HepG2 (cell line): Measurements from ENCODE around the gene SND1. TPM values are rescaled to one million over a fixed set of nuclear protein-coding genes. Genes with fewer than 3 reads are reported as not detected.
A peak's percentile ranks its signal among the peaks of the same experiment; 100 is the strongest.

Source experiments
- ATAC-seq: fragments of 200-7000 bp; cut with Tn5 transposase; 3 replicates; pipeline ENCODE4 v1.9.1; 2020; ENCODE audit warnings: mild to moderate bottlenecking, moderate library complexity
- BruUV-seq: library from RNA; stranded (reverse); fragments of 400-500 nt; replicated peaks from 2 replicates; lab custom pipeline; 2021; lab: Mats Ljungman, UMichigan
- CTCF ChIA-PET: fragments of 300-600 bp; formaldehyde crosslinking; extraction: SDS; loops from one replicate; lab custom pipeline; 2021; ENCODE audit warnings: low total read pairs, inconsistent platforms, low intra/inter-chr PET ratio; lab: Yijun Ruan, JAX
- POLR2A ChIA-PET: fragments of 350-600 bp; sonication (Branson Sonifier 250); formaldehyde crosslinking; loops from one replicate; lab custom pipeline; 2020; ENCODE audit warnings: antibody characterized with exemption, inconsistent platforms; lab: Yijun Ruan, JAX
- DNase-seq: peaks from one replicate; pipeline ENCODE4 v3.0.0-alpha.2; 2015; ENCODE audit warnings: low spot score
- FAIRE-seq: peaks from 3 replicates; lab custom pipeline; 2011; peaks lifted over from hg19 to GRCh38; lab: Jason Lieb, UNC
- H2AFZ ChIP-seq: one replicate; pipeline ENCODE4 v1.6.1; 2011; ENCODE audit warnings: low read length, inconsistent platforms
- H3K27ac ChIP-seq: fragments of 300-600 bp; 3 replicates; pipeline ENCODE4 v1.8.0; 2011; ENCODE audit warnings: mixed run types, mild to moderate bottlenecking, mixed read lengths, low read length, inconsistent platforms; ENCODE audit not compliant: insufficient read depth; ENCODE audit errors: extremely low read length
- H3K27me3 ChIP-seq, 2 experiments: fragments of 200-600 bp in 1 of 2; 2 replicates in 1 of 2; 3 replicates in 1 of 2; pipeline versions ENCODE4 v1.6.0 to v1.8.0; 2011; ENCODE audit warnings: low read length in 2 of 2, mild to moderate bottlenecking in 2 of 2, moderate library complexity in 2 of 2, inconsistent platforms in 1 of 2; ENCODE audit not compliant: insufficient read depth in 2 of 2, control insufficient read depth in 1 of 2
- H3K36me3 ChIP-seq, 2 experiments: fragments of 200-600 bp in 1 of 2; replicated peaks in 1 of 2; 2 replicates in 1 of 2; 3 replicates in 1 of 2; pipeline versions ENCODE4 v1.5.1 to v1.8.0; 2011; ENCODE audit warnings: low read length in 2 of 2, inconsistent platforms in 1 of 2; ENCODE audit not compliant: insufficient read depth in 2 of 2, control insufficient read depth in 1 of 2
- H3K4me1 ChIP-seq: 2 replicates; pipeline ENCODE4 v1.5.1; 2012; ENCODE audit warnings: low read length, inconsistent platforms; ENCODE audit not compliant: insufficient read depth
- H3K4me2 ChIP-seq: 2 replicates; pipeline ENCODE4 v1.6.0; 2011; ENCODE audit warnings: low read depth, low read length, inconsistent platforms
- H3K4me3 ChIP-seq, 3 experiments: fragments of 200-600 bp in 1 of 3; sonication (generic), shearing (Covaris generic) in 1 of 3; replicated peaks in 1 of 3; 2 replicates each; pipeline ENCODE4 v1.5.1; 2011 to 2016; ENCODE audit warnings: low read length in 3 of 3, inconsistent platforms in 2 of 3, low read depth in 2 of 3, mild to moderate bottlenecking in 2 of 3, control low read depth in 1 of 3, mixed read lengths in 1 of 3; ENCODE audit not compliant: insufficient read depth in 1 of 3
- H3K79me2 ChIP-seq: one replicate; pipeline ENCODE4 v1.6.1; 2011; ENCODE audit warnings: low read length, inconsistent platforms; ENCODE audit not compliant: insufficient read depth
- H3K9ac ChIP-seq: 2 replicates; pipeline ENCODE4 v1.6.0; 2011; ENCODE audit warnings: mild to moderate bottlenecking, low read depth, low read length, inconsistent platforms; ENCODE audit not compliant: insufficient read depth
- H3K9me3 ChIP-seq: 2 replicates; pipeline ENCODE4 v1.5.1; 2012; ENCODE audit warnings: mild to moderate bottlenecking, low read length
- H4K20me1 ChIP-seq: 2 replicates; pipeline ENCODE4 v1.6.0; 2011; ENCODE audit warnings: inconsistent platforms, mild to moderate bottlenecking, low read length, moderate library complexity; ENCODE audit not compliant: insufficient read depth
- CREM ChIP-seq, 2 experiments: sonication (generic) in 1 of 2; formaldehyde crosslinking in 1 of 2; IDR thresholded peaks; 2 replicates each; pipeline versions ENCODE4 v1.4.0 to v1.6.1; 2016 to 2020; ENCODE audit warnings: antibody characterized with exemption in 1 of 2, mild to moderate bottlenecking in 1 of 2, missing genetic modification reagents in 1 of 2
- DRAP1 ChIP-seq: IDR thresholded peaks from 2 replicates; pipeline ENCODE4 v1.6.1; 2016; ENCODE audit warnings: missing genetic modification reagents, missing compliant biosample characterization
- E2F2 ChIP-seq: sonication (generic); formaldehyde crosslinking; IDR thresholded peaks from 2 replicates; pipeline ENCODE4 v1.4.0; 2020; ENCODE audit warnings: missing genetic modification reagents, borderline replicate concordance
- GTF3A ChIP-seq: sonication (generic); formaldehyde crosslinking; conservative IDR thresholded peaks from 2 replicates; pipeline ENCODE4 v1.4.0; 2020; ENCODE audit warnings: mild to moderate bottlenecking, missing genetic modification reagents
- HNRNPK ChIP-seq: fragments of 200-400 bp; formaldehyde crosslinking; IDR thresholded peaks from 2 replicates; pipeline ENCODE4 v1.6.1; 2018; ENCODE audit warnings: low read length, low read depth, moderate library complexity, mild to moderate bottlenecking; ENCODE audit not compliant: poor library complexity, severe bottlenecking
- NFE2 ChIP-seq: sonication (generic); formaldehyde crosslinking; IDR thresholded peaks from 2 replicates; pipeline ENCODE4 v1.4.0; 2020; ENCODE audit warnings: missing genetic modification reagents
- NR3C1 ChIP-seq: sonication (generic); formaldehyde crosslinking; IDR thresholded peaks from 2 replicates; pipeline ENCODE4 v1.4.0; 2020; ENCODE audit warnings: missing genetic modification reagents
- PCBP2 ChIP-seq: fragments of 200-400 bp; formaldehyde crosslinking; optimal IDR thresholded peaks from 2 replicates; pipeline ENCODE3; 2018; ENCODE audit warnings: low read length, low read depth; ENCODE audit not compliant: poor library complexity, severe bottlenecking
- WIZ ChIP-seq: sonication (generic); formaldehyde crosslinking; IDR thresholded peaks from 2 replicates; pipeline ENCODE4 v1.5.1; 2020; ENCODE audit warnings: mild to moderate bottlenecking, missing genetic modification reagents
- ZBTB33 ChIP-seq: sonication (generic); formaldehyde crosslinking; IDR thresholded peaks from 2 replicates; pipeline ENCODE4 v1.4.0; 2020; ENCODE audit warnings: missing genetic modification reagents
- ZNF343 ChIP-seq: sonication (generic); formaldehyde crosslinking; IDR thresholded peaks from 2 replicates; pipeline ENCODE4 v1.4.0; 2020; ENCODE audit warnings: mild to moderate bottlenecking, missing genetic modification reagents
- ZNF660 ChIP-seq: sonication (generic); formaldehyde crosslinking; IDR thresholded peaks from 2 replicates; pipeline ENCODE4 v1.5.1; 2020; ENCODE audit warnings: mild to moderate bottlenecking, low read depth, missing genetic modification reagents, borderline replicate concordance
- ZNF691 ChIP-seq: sonication (generic); formaldehyde crosslinking; IDR thresholded peaks from 2 replicates; pipeline ENCODE4 v1.4.0; 2020; ENCODE audit warnings: missing genetic modification reagents, low read depth, mild to moderate bottlenecking, borderline replicate concordance
- WGBS: methylation state at CpG from one replicate; pipeline ENCODE4 v1.1.6; 2017; ENCODE audit warnings: low lambda C conversion rate; 5-methylcytosine and 5-hydroxymethylcytosine counted together
- in situ Hi-C: cut with HindIII; loops from 2 replicates; pipeline ENCODE4 v1.10.0; 2017; ENCODE audit warnings: low pct_unique_long_range_greater_than_20kb; ENCODE audit not compliant: extremely low pct_ligation_motif_present
- intact Hi-C: fragments of 100-400 bp; cut with micrococcal nuclease; formaldehyde crosslinking; loops from one replicate; pipeline ENCODE4 v1.10.0; 2022; ENCODE audit not compliant: unreplicated experiment
- polyA plus RNA-seq, 8 experiments: library from polyadenylated mRNA; depleted of rRNA in 3 of 8; stranded (reverse) in 7 of 8; unstranded in 1 of 8; fragments of >200 nt; fragmentation: Illumina TruSeq in 4 of 8; extraction: Trizol in 4 of 8; gene quantifications; 2 replicates each; pipeline versions ENCODE4 v1.2.1 to v1.2.3, GENCODE V29; 2011 to 2016; ENCODE audit warnings: low read depth in 4 of 8, missing spikeins in 1 of 8, mixed read lengths in 1 of 8; ENCODE audit not compliant: insufficient read depth in 1 of 8
- total RNA-seq, 5 experiments: library from RNA; depleted of rRNA; stranded (reverse); fragments of >200 nt; fragmentation: Illumina TruSeq; extraction: Trizol; gene quantifications; 2 replicates each; pipeline ENCODE4 v1.2.3, GENCODE V29; 2016; ENCODE audit warnings: low read depth in 1 of 5

Gene SND1
- total and polyA plus RNA-seq, 2 of the 13 experiments (the other 11 are each of a cell fraction or from before 2014, with no cell fraction given) = 110 to 182 TPM

GRCh38 chr7:127881564-127881963, 229.6 kb downstream of the SND1 start (continued):
- no peak for TF ChIP-seq ZNF660

- no peak overlapping the region for H3K4me2 ChIP-seq
- BruUV-seq = no TSS peak
- peaks cover 6 to 29% of the 10 kb centered on the region in 2 experiments; a peak in 4 of 5 replicates for H3K36me3 ChIP-seq
- no peak overlapping the region for H3K9ac ChIP-seq
- no peaks in the 10 kb centered on the region for H3K79me2 ChIP-seq
- ChIA-PET POLR2A (no interaction called here), CTCF (no interaction called here)
- FAIRE-seq (no peak), DNase-seq (no peak), ATAC-seq (no peak)
- H4K20me1 ChIP-seq = no peaks in the 10 kb centered on the region
- H3K27ac ChIP-seq = no peak overlapping the region
- intact Hi-C loops (no loop called here), in situ Hi-C loops (no loop called here)
- no peaks in the 10 kb centered on the region for H3K9me3 ChIP-seq
- TF ChIP-seq NFE2 (no peak), WIZ (CRISPR knock-in tag) (no peak), CREM (IDR thresholded peaks at IDR 0.05) (no peak), CREM (CRISPR knock-in tag; IDR thresholded peaks at IDR 0.05) (no peak), ZNF343 (CRISPR knock-in tag) (no peak), GTF3A (CRISPR knock-in tag) (no peak), ZNF691 (CRISPR knock-in tag) (no peak), HNRNPK (peak; percentile 78), E2F2 (CRISPR knock-in tag) (no peak), NR3C1 (CRISPR knock-in tag) (no peak), DRAP1 (CRISPR knock-in tag) (no peak), PCBP2 (peak; percentile 58), ZBTB33 (no peak)
- 81% methylated on average over 3 of the region's 3 CpGs for WGBS
- H3K4me1 ChIP-seq = no peaks in the 10 kb centered on the region
- H3K27me3 ChIP-seq = no peaks in the 10 kb centered on the region
- no peak overlapping the region for H3K4me3 ChIP-seq
- H2AFZ ChIP-seq = no peak overlapping the region
Observed at GRCh38 chr7:127882313-127882920, 230.4 kb downstream of the SND1 start.
